Tibial artery (tissue), 4 donors: Measurements from ENCODE around the gene LGALSL.
A peak's percentile ranks its signal among the peaks of the same experiment; 100 is the strongest.

Experiments
- DNase-seq, 2 donors: peaks; one replicate each; pipeline ENCODE4 v3.0.0-alpha.2; 2019
- H3K27ac ChIP-seq, 2 donors: fragments of 200-600 bp; sonication (generic) in 1 of 2; 1 replicate in 1 of 2; 2 replicates in 1 of 2; pipeline ENCODE4 v1.5.1; 2018 to 2019; ENCODE audit warnings: mild to moderate bottlenecking in 1 of 2
- H3K27me3 ChIP-seq, 2 donors: fragments of 200-600 bp; sonication (generic) in 1 of 2; one replicate each; pipeline versions ENCODE4 v1.5.1 to v1.6.0; 2016 to 2019
- H3K36me3 ChIP-seq, 3 donors: fragments of 200-600 bp; sonication (generic) in 2 of 3; one replicate each; pipeline ENCODE4 v1.5.1; 2016 to 2019; ENCODE audit warnings: mild to moderate bottlenecking in 2 of 3
- H3K4me1 ChIP-seq, 4 donors: fragments of 200-600 bp; sonication (generic) in 2 of 4; 1 replicate in 3 of 4; 2 replicates in 1 of 4; pipeline ENCODE4 v1.5.1; 2016 to 2019
- H3K4me3 ChIP-seq, 2 donors: fragments of 200-600 bp; sonication (generic) in 1 of 2; 1 replicate in 1 of 2; 2 replicates in 1 of 2; pipeline ENCODE4 v1.5.1; 2018 to 2019; ENCODE audit warnings: mild to moderate bottlenecking in 2 of 2
- H3K9me3 ChIP-seq, 3 donors: fragments of 200-600 bp; sonication (generic) in 1 of 3; one replicate each; pipeline ENCODE4 v1.5.1; 2016 to 2019
- intact Hi-C: fragments of 100-400 bp; cut with DNase I; formaldehyde crosslinking; loops from one replicate; pipeline ENCODE4 v1.15.0; 2023; ENCODE audit warnings: low total_unique reads
- TF ChIP-seq, protein P1 (sequence below), 2 experiments: fragments of 200-600 bp in 1 of 2; fragments of 450-650 bp in 1 of 2; IDR thresholded peaks; one replicate each; pipeline ENCODE4 v1.5.1; 2017 to 2019; ENCODE audit warnings: antibody characterized with exemption in 2 of 2, mild to moderate bottlenecking in 1 of 2, moderate library complexity in 1 of 2

The LGALSL gene

DNA sequence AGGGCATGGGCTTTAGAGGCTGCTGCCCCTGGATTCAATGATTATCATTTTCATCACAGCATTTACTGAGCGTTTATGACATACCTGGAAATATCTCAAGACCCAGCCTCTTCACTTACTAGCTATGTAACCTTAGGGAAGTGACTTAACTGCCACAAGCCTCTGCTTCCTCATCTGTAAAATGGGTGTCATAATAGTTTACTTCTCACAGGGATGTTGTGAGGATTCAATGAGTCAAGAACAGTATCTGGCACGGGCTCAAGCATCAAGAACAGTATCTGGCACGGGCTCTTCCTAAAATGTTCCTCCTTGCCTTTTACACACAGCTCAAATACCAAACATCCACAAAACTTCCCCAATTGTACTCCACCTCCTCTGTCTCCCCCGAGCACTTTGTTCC, 31.4 kb downstream of the LGALSL start:
- DNase-seq = no peak
- Histone ChIP-seq H3K27ac (no peak overlapping the region), H3K4me1 (peaks cover 0 to 4% (median 2%) of the 10 kb centered on the region in 4 donors), H3K4me3 (no peak overlapping the region), H3K9me3 (no peaks in the 10 kb centered on the region), H3K36me3 (no peaks in the 10 kb centered on the region), H3K27me3 (no peaks in the 10 kb centered on the region)
- intact Hi-C loops = loop anchor here (10.0 kb wide), 1 partner anchor 441 kb away; no protein-coding TSS in a partner anchor
- TF ChIP-seq, protein P1, sequence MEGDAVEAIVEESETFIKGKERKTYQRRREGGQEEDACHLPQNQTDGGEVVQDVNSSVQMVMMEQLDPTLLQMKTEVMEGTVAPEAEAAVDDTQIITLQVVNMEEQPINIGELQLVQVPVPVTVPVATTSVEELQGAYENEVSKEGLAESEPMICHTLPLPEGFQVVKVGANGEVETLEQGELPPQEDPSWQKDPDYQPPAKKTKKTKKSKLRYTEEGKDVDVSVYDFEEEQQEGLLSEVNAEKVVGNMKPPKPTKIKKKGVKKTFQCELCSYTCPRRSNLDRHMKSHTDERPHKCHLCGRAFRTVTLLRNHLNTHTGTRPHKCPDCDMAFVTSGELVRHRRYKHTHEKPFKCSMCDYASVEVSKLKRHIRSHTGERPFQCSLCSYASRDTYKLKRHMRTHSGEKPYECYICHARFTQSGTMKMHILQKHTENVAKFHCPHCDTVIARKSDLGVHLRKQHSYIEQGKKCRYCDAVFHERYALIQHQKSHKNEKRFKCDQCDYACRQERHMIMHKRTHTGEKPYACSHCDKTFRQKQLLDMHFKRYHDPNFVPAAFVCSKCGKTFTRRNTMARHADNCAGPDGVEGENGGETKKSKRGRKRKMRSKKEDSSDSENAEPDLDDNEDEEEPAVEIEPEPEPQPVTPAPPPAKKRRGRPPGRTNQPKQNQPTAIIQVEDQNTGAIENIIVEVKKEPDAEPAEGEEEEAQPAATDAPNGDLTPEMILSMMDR (IDR thresholded peaks at IDR 0.05) = no peak

DNA sequence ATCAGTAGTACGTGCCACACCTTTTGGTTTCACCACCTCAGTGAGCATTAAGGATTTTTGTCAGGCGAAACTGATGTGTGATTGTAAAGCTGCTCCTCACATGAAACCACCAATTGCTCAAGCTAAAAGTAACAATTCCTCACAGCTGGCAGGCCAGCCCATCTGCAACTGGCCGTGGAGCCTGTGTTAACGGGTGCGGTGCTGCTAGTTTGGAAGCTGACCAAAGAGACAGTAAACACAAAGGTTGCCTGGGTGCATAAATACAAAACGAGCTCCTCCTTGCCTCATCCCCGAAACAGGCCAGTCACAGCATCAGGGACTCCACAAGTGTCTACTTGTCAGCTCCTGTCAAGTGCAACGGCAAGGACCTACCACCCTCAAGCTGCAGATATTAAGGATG, 32.0 kb downstream of the LGALSL start:
- Histone ChIP-seq H3K9me3 (no peaks in the 10 kb centered on the region), H3K4me3 (no peak overlapping the region), H3K27me3 (no peaks in the 10 kb centered on the region), H3K27ac (no peak overlapping the region), H3K36me3 (no peaks in the 10 kb centered on the region), H3K4me1 (peaks cover 0 to 9% (median 3%) of the 10 kb centered on the region in 4 donors)
- TF ChIP-seq, protein P1 (IDR thresholded peaks at IDR 0.05) = no peak
- intact Hi-C loops = loop anchor here (10.0 kb wide), 1 partner anchor 441 kb away; no protein-coding TSS in a partner anchor
- DNase-seq = no peak

DNA sequence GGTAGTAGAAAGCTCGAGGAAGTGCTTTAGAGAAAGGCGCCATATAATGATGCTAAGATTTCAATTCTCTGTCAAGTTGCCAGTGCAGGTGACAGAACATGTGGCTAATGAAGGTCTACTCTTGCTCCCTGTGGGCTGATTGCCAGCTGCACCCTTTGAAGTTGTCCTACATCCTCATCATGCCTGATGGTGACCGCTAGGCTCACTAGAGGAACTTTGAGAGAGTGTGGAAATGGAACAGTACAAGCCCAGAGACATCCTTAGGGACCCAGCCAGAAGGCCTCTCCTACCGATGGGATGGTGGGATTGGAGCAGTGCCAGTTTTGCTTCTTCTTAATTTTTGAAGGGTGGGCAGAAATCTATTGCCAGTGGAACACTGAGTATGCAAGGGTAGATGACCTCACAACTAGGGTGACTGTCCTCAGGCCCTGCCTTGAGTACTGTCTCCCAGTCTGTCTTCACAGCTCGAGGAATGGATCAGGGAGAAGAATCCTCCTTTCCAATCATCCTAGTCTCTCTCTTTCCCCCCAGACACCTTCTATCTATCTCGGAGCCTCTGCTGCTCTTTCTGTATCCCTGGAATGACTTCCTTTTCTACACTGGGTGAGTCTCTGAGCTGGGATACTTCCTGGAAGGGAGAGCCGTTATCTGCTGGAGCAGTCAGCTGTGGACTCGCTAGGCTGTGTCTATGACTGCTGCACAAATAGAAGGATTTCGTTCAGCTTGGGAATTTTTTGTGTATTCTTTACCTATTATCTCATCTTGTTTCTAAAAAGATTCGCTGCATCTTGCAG, 33.5 kb downstream of the LGALSL start:
- intact Hi-C loops = loop anchor here (2.0 to 10.0 kb wide), 2 partner anchors 155 to 443 kb away; no protein-coding TSS in a partner anchor
- no peak overlapping the region for H3K4me3 ChIP-seq
- no peaks in the 10 kb centered on the region for H3K9me3 ChIP-seq
- no peak overlapping the region for H3K27ac ChIP-seq
- TF ChIP-seq, protein P1 (IDR thresholded peaks at IDR 0.05) = no peak
- no peaks in the 10 kb centered on the region for H3K27me3 ChIP-seq
- peaks cover 0 to 24% (median 13%) of the 10 kb centered on the region in 4 donors for H3K4me1 ChIP-seq
- H3K36me3 ChIP-seq = no peaks in the 10 kb centered on the region
- no peak for DNase-seq

DNA sequence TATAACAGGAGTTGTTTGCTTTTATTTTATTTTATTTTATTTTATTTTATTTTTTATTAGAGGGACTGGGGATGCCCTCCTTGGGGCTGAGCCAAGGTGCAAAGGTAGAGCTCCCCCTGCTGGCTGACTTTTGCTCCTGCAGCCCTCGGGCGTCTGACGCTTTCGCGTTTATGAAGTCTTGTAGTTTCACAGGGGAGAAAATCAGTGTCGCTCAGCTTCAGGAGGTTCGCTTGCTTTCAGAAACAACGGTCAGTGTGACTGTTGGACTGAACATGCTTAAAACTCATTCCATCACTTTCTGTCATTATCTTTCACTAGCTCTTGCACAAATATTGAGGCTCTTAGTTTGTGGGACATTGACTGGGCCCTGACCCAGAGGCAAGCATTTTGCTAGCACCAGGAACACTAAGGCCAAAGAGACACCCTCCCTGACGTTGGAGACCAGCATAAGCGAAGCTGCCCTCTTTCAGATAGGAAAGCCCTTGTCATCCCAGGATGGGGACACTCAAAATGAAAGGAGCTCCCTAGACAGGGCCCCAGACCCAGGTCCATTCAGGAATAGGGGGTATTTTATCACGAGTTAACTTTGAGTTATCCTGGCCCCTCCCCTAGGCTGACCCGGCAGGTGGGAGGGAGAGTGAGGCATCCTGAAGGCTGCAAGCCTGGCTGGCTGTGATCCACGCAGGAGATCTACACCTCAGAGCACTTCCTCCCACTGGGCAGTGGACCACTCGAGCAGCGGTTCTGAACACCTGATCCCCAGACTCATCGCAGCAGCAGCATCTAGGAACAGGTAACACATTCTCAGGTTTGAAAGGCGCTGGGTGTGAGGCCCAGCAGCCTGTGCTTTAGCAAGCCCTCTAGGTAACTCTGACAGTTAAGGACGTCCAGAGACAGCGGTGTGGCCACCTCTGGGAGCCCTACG, 34.4 kb downstream of the LGALSL start:
- no peak overlapping the region for H3K4me3 ChIP-seq
- intact Hi-C loops = loop anchor here (2.0 to 10.0 kb wide), 2 partner anchors 156 to 444 kb away; no protein-coding TSS in a partner anchor
- no peaks in the 10 kb centered on the region for H3K27me3 ChIP-seq
- no peaks in the 10 kb centered on the region for H3K9me3 ChIP-seq
- H3K4me1 ChIP-seq = peaks cover 0 to 26% (median 14%) of the 10 kb centered on the region in 4 donors
- TF ChIP-seq, protein P1 (IDR thresholded peaks at IDR 0.05) = peak; percentile 78 to 93
- H3K27ac ChIP-seq = no peak overlapping the region
- H3K36me3 ChIP-seq = no peaks in the 10 kb centered on the region
- DNase-seq = peak; percentile 38 to 75

DNA sequence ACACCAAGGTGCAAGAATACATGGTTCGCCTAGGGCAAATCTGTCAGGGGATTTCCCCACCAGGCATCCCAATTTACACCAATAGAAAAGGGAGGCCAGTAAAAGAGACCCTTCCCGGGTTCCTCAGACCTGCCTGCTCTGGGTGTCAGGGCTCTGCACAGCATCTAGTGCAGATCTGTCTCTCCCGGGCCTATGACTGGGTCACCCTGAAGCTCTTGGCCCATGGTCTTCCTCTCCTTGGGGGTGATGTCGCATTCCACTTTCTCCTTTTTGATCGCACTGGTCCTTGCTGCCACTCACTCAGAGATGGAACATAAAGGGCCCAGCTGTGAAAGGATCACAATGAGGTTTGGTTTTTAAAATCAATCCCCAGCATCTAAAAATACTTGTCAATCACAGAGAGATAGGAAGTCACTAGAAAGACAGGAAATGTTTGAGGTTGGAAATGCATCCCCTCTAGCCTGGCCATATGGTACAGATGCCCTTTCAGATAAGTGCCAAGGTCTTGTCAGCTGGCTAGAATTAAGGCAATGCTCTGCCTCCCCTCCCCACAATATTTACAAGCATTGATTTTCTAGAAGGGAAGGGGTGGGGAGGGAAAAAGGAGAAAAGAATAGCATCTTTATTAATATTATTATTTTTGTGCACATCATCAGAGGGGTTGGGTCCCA, 35.3 kb downstream of the LGALSL start:
- TF ChIP-seq, protein P1 (IDR thresholded peaks at IDR 0.05) = no peak
- intact Hi-C loops = loop anchor here (2.0 to 10.0 kb wide), 2 partner anchors 156 to 444 kb away; no protein-coding TSS in a partner anchor

More for the DNA sequence above, 35.3 kb downstream of the LGALSL start:
- H3K4me1 ChIP-seq = peaks cover 0 to 26% (median 14%) of the 10 kb centered on the region in 4 donors
- no peaks in the 10 kb centered on the region for H3K36me3 ChIP-seq
- no peaks in the 10 kb centered on the region for H3K9me3 ChIP-seq
- H3K27me3 ChIP-seq = no peaks in the 10 kb centered on the region
- H3K27ac ChIP-seq = no peak overlapping the region
- H3K4me3 ChIP-seq = no peak overlapping the region
- no peak for DNase-seq
